K562 (cell line): ENCODE results near the gene KDM4C. TPM values are rescaled to one million over a fixed set of nuclear protein-coding genes. Genes with fewer than 3 reads are reported as not detected.

Experiments used
- ATAC-seq: fragments of 200-7000 bp; cut with Tn5 transposase; 3 replicates; pipeline ENCODE4 v1.9.1; 2020; ENCODE audit warnings: moderate library complexity
- BruUV-seq: library from RNA; stranded (reverse); fragments of 400-500 nt; replicated peaks from 2 replicates; lab custom pipeline; 2021; lab: Mats Ljungman, UMichigan
- CTCF ChIA-PET: fragments of 300-600 bp; formaldehyde crosslinking; extraction: SDS; loops from one replicate; lab custom pipeline; 2021; ENCODE audit warnings: low intra/inter-chr PET ratio; lab: Yijun Ruan, JAX
- POLR2A ChIA-PET: fragments of 300-600, 350-650 bp; sonication (Branson Sonifier 250); formaldehyde crosslinking; extraction: SDS; loops from one replicate; lab custom pipeline; 2021; ENCODE audit warnings: antibody characterized with exemption, inconsistent platforms; lab: Yijun Ruan, JAX
- DNase-seq, 4 experiments: peaks; one replicate each; pipeline versions ENCODE4 v3.0.0 to v3.0.0-alpha.2; 2011 to 2018; ENCODE audit warnings: low spot score in 3 of 4, mixed read lengths in 3 of 4; ENCODE audit errors: extremely low read depth in 1 of 4
- FAIRE-seq: peaks from 2 replicates; lab custom pipeline; 2011; peaks lifted over from hg19 to GRCh38; lab: Jason Lieb, UNC
- H2AFZ ChIP-seq: 2 replicates; pipeline ENCODE4 v1.6.0; 2011; ENCODE audit warnings: low read depth, low read length, control low read depth, inconsistent platforms
- H3K27ac ChIP-seq: fragments of 200-600 bp; 3 replicates; pipeline ENCODE4 v1.8.0; 2011; ENCODE audit warnings: low read depth, mild to moderate bottlenecking, control low read depth, inconsistent platforms, low read length, moderate library complexity, mixed read lengths; ENCODE audit errors: extremely low read depth
- H3K27me3 ChIP-seq, 2 experiments: fragments of 300-600 bp in 1 of 2; 2 replicates in 1 of 2; 3 replicates in 1 of 2; pipeline versions ENCODE4 v1.6.0 to v1.8.0; 2011; ENCODE audit warnings: inconsistent platforms in 2 of 2, low read length in 2 of 2, mild to moderate bottlenecking in 1 of 2, mixed read lengths in 1 of 2, moderate library complexity in 1 of 2; ENCODE audit not compliant: control insufficient read depth in 2 of 2, insufficient read depth in 2 of 2
- H3K36me3 ChIP-seq: fragments of 300-600 bp; 3 replicates; pipeline ENCODE4 v1.8.0; 2011; ENCODE audit warnings: mild to moderate bottlenecking, low read length, inconsistent platforms; ENCODE audit not compliant: control insufficient read depth, insufficient read depth
- H3K4me1 ChIP-seq, 2 experiments: fragments of 200-600 bp in 1 of 2; replicated peaks in 1 of 2; 2 replicates in 1 of 2; 3 replicates in 1 of 2; pipeline versions ENCODE4 v1.5.1 to v1.8.0; 2011; ENCODE audit warnings: inconsistent platforms in 2 of 2, low read length in 2 of 2, mild to moderate bottlenecking in 1 of 2, mixed read lengths in 1 of 2, moderate library complexity in 1 of 2; ENCODE audit not compliant: control insufficient read depth in 2 of 2, insufficient read depth in 2 of 2
- H3K4me2 ChIP-seq: 2 replicates; pipeline ENCODE4 v1.6.1; 2011; ENCODE audit warnings: low read length, control low read depth, inconsistent platforms, mixed read lengths; ENCODE audit not compliant: insufficient read depth
- H3K4me3 ChIP-seq: fragments of 200-600 bp; sonication (generic), shearing (Covaris generic); 2 replicates; pipeline ENCODE4 v1.5.1; 2016; ENCODE audit warnings: control low read depth, inconsistent platforms
- H3K79me2 ChIP-seq: fragments of 200-600 bp; 3 replicates; pipeline ENCODE4 v1.8.0; 2011; ENCODE audit warnings: low read length, inconsistent platforms; ENCODE audit not compliant: control insufficient read depth, insufficient read depth
- H3K9ac ChIP-seq, 2 experiments: 2 replicates each; pipeline versions ENCODE4 v1.6.0 to v1.6.1; 2011; ENCODE audit warnings: low read depth in 2 of 2, low read length in 2 of 2, control low read depth in 1 of 2, inconsistent platforms in 1 of 2, mild to moderate bottlenecking in 1 of 2, mixed read lengths in 1 of 2; ENCODE audit not compliant: insufficient read depth in 1 of 2
- H3K9me1 ChIP-seq: one replicate; pipeline ENCODE4 v1.6.0; 2011; ENCODE audit warnings: inconsistent platforms, mild to moderate bottlenecking, low read length, moderate library complexity; ENCODE audit not compliant: control insufficient read depth, insufficient read depth
- H3K9me3 ChIP-seq: replicated peaks from 2 replicates; pipeline ENCODE4 v1.5.1; 2011; ENCODE audit warnings: low read depth, low read length, inconsistent platforms; ENCODE audit not compliant: control insufficient read depth, insufficient read depth
- H4K20me1 ChIP-seq: replicated peaks from 2 replicates; pipeline ENCODE4 v1.6.1; 2011; ENCODE audit warnings: low read length, inconsistent platforms, mixed read lengths; ENCODE audit not compliant: control insufficient read depth, insufficient read depth
- GABPB2 ChIP-seq: fragments of 250-450 bp; sonication (Bioruptor Pico); conservative IDR thresholded peaks from 2 replicates; pipeline ENCODE4 v1.5.1; 2021; ENCODE audit warnings: mild to moderate bottlenecking
- JUND ChIP-seq, 2 experiments: IDR thresholded peaks; 2 replicates in 1 of 2; 3 replicates in 1 of 2; pipeline ENCODE4 v1.6.1; 2011; ENCODE audit warnings: borderline replicate concordance in 2 of 2, low read depth in 2 of 2, low read length in 2 of 2, improper control_type of control experiment in 1 of 2, missing biosample characterization in 1 of 2, missing genetic modification characterization in 1 of 2, missing genetic modification reagents in 1 of 2
- NR1H2 ChIP-seq: sonication (generic); formaldehyde crosslinking; IDR thresholded peaks from 2 replicates; pipeline ENCODE4 v1.4.0; 2020; ENCODE audit warnings: mild to moderate bottlenecking, missing genetic modification reagents
- PHF8 ChIP-seq: fragments of 200-600 bp; sonication (generic); IDR thresholded peaks from 2 replicates; pipeline ENCODE4 v1.6.1; 2012; ENCODE audit warnings: mixed run types, mild to moderate bottlenecking, inconsistent platforms, low read length, moderate library complexity, borderline replicate concordance
- RB1 ChIP-seq: fragments of 450-650 bp; IDR thresholded peaks from 2 replicates; pipeline ENCODE4 v1.6.1; 2017; ENCODE audit warnings: low read depth, mild to moderate bottlenecking
- ZKSCAN1 ChIP-seq: fragments of 150-350 bp; IDR thresholded peaks from 2 replicates; pipeline ENCODE4 v1.6.1; 2016; ENCODE audit warnings: low read depth, low read length
- WGBS: fragments of 100-300 bp; shearing (Covaris generic); methylation state at CpG from one replicate; pipeline ENCODE4 v1.1.6; 2016; ENCODE audit warnings: low coverage, mixed read lengths; ENCODE audit not compliant: insufficient coverage; ENCODE audit errors: missing lambda C conversion rate; 5-methylcytosine and 5-hydroxymethylcytosine counted together
- in situ Hi-C: fragments of 300-500 bp; cut with MboI; formaldehyde crosslinking; loops from 4 replicates; pipeline ENCODE4 v1.15.0; 2018; ENCODE audit warnings: inconsistent platforms, mixed read lengths
- intact Hi-C: fragments of 100-400 bp; cut with micrococcal nuclease; formaldehyde crosslinking; loops from 2 replicates; pipeline ENCODE4 v1.14.2; 2022
- polyA plus RNA-seq, 8 experiments: library from polyadenylated mRNA; depleted of rRNA in 4 of 8; stranded (reverse) in 5 of 8; unstranded in 3 of 8; fragments of >200 nt; fragmentation: Nextera tagmentation in 2 of 8; fragmentation: Illumina TruSeq in 1 of 8; extraction: Ambion mirVana in 2 of 8; extraction: Trizol in 1 of 8; gene quantifications; 2 replicates each; pipeline versions ENCODE4 v1.2.1 to v1.2.3, GENCODE V29; 2011 to 2014; ENCODE audit warnings: inconsistent platforms in 1 of 8, missing spikeins in 1 of 8
- total RNA-seq, 7 experiments: library from RNA; depleted of rRNA in 6 of 7; stranded (reverse); fragments of >200 nt in 6 of 7; fragmentation: Illumina TruSeq in 2 of 7; extraction: Trizol in 2 of 7; gene quantifications; 2 replicates each; pipeline versions ENCODE4 v1.2.1 to v1.2.3, GENCODE V29; 2011 to 2021; ENCODE audit warnings: low replicate concordance in 1 of 7
- TF ChIP-seq, protein P1 (sequence below): conservative IDR thresholded peaks from 2 replicates; pipeline ENCODE4 v1.6.1; 2011; ENCODE audit warnings: low read depth, mild to moderate bottlenecking, low read length; ENCODE audit not compliant: control insufficient read depth

Gene KDM4C
- total and polyA plus RNA-seq, 9 of the 15 experiments (the other 6 are each of a cell fraction or from before 2014, with no cell fraction given) = 5.4 to 17.0 (median 12.6) TPM

DNA sequence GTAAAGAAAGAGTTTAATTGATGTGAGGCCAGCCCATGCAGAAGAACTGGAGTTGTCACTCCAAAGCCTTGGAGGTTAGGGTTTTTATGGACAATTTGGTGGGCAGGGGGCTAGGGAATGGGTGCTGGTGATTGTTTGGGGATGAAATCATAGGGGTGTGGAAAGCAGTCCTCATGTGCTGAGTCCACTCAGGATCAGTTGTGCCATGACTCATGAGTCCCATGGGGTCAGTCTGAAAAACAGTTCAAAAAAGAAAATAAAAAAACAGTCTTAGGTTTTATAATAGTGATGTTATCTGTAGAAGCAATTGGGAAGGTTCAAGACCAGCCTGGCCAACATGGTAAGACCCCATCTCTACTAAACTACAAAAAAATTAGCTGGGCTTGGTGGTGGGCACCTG, 162.3 kb downstream of the KDM4C start (continued):
- TF ChIP-seq JUND (IDR thresholded peaks at IDR 0.05; ENCODE audit: borderline replicate concordance, low read depth, low read length) = no peak
- TF ChIP-seq JUND (tag; IDR thresholded peaks at IDR 0.05; ENCODE audit: borderline replicate concordance, low read depth, low read length) = no peak
- TF ChIP-seq, protein P1, sequence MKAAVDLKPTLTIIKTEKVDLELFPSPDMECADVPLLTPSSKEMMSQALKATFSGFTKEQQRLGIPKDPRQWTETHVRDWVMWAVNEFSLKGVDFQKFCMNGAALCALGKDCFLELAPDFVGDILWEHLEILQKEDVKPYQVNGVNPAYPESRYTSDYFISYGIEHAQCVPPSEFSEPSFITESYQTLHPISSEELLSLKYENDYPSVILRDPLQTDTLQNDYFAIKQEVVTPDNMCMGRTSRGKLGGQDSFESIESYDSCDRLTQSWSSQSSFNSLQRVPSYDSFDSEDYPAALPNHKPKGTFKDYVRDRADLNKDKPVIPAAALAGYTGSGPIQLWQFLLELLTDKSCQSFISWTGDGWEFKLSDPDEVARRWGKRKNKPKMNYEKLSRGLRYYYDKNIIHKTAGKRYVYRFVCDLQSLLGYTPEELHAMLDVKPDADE = no peak

DNA sequence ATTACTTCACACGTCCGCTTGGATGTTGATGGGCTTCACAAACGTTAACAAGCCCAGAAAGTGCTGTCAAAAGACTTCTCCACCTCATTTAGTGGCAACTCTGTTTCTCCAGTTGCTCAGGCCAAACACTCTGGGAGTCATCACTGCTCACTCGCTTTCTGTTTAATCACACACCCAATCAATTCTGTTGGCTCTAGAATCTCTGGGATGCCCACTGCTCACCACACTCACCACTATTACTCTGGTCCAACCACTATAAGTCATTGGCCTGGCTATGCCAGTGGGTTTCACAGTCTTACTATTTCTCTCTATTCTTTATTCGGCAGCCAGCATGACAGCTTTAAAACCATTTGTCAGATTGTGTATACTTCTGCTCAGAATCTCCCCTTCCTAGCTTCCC, 163.5 kb downstream of the KDM4C start:
- Histone ChIP-seq H3K27me3 (no peaks in the 10 kb centered on the region), H3K36me3 (0 out of 3 replicates have a peak, but pooled peaks cover 4% of the 10 kb centered on the region), H3K4me2 (no peak overlapping the region), H3K4me1 (peaks cover 3 to 9% of the 10 kb centered on the region in 2 experiments; a peak in 3 of 5 replicates), H4K20me1 (no peaks in the 10 kb centered on the region), H3K4me3 (no peak overlapping the region), H3K9ac (no peak overlapping the region), H3K79me2 (peaks cover 4% of the 10 kb centered on the region; the same call in 2 of the 3 replicates), H3K9me3 (no peaks in the 10 kb centered on the region), H2AFZ (no peak overlapping the region), H3K27ac (no peak overlapping the region), H3K9me1 (no peaks in the 10 kb centered on the region)
- in situ Hi-C loops = loop anchor here (25.0 kb wide), 1 partner anchor 266 kb away; no protein-coding TSS in a partner anchor
- WGBS = 78% methylated on average over 2 of the region's 5 CpGs
- intact Hi-C loops = no loop called here
- TF ChIP-seq NR1H2 (CRISPR knock-in tag) (no peak), RB1 (no peak), ZKSCAN1 (no peak), GABPB2 (CRISPR knock-in tag) (no peak), PHF8 (no peak)
- POLR2A ChIA-PET = no interaction called here
- CTCF ChIA-PET = no interaction called here
- FAIRE-seq = no peak
- ATAC-seq = no peak
- no peak for DNase-seq
- BruUV-seq = no TSS peak
